DND-41 (cell line): ENCODE data around the gene CARD9.

ENCODE experiments used
- ATAC-seq: fragments of 200-7000 bp; cut with Tn5 transposase; 3 replicates; pipeline ENCODE4 v1.9.1; 2021; ENCODE audit warnings: low read depth; ENCODE audit not compliant: insufficient read depth
- DNase-seq: peaks from one replicate; pipeline ENCODE4 v3.0.0-alpha.2; 2020
- H2AFZ ChIP-seq: 2 replicates; pipeline ENCODE4 v1.6.0; 2012; ENCODE audit warnings: low read depth, low read length
- H3K27ac ChIP-seq: 2 replicates; pipeline ENCODE4 v1.5.1; 2012; ENCODE audit warnings: low read length, inconsistent platforms
- H3K27me3 ChIP-seq: fragments of 200-600 bp; sonication (generic); 2 replicates; pipeline ENCODE4 v1.6.0; 2012; ENCODE audit warnings: low read length, mild to moderate bottlenecking, inconsistent platforms; ENCODE audit not compliant: insufficient read depth, poor library complexity
- H3K36me3 ChIP-seq: 2 replicates; pipeline ENCODE4 v1.5.1; 2012; ENCODE audit warnings: low read length, inconsistent platforms; ENCODE audit not compliant: insufficient read depth
- H3K4me1 ChIP-seq: 2 replicates; pipeline ENCODE4 v1.5.1; 2012; ENCODE audit warnings: mild to moderate bottlenecking, low read length; ENCODE audit not compliant: insufficient read depth
- H3K4me2 ChIP-seq: 2 replicates; pipeline ENCODE4 v1.6.0; 2012; ENCODE audit warnings: mild to moderate bottlenecking, moderate library complexity, low read length, inconsistent platforms; ENCODE audit not compliant: insufficient read depth
- H3K4me3 ChIP-seq, 2 experiments: fragments of 200-600 bp in 1 of 2; shearing (Covaris generic) in 1 of 2; 2 replicates each; pipeline ENCODE4 v1.5.1; 2012 to 2016; ENCODE audit warnings: inconsistent platforms in 2 of 2, low read length in 2 of 2, mild to moderate bottlenecking in 2 of 2, low read depth in 1 of 2, moderate library complexity in 1 of 2
- H3K79me2 ChIP-seq: 2 replicates; pipeline ENCODE4 v1.6.0; 2012; ENCODE audit warnings: low read length, inconsistent platforms; ENCODE audit not compliant: insufficient read depth
- H3K9ac ChIP-seq: 2 replicates; pipeline ENCODE4 v1.6.0; 2012; ENCODE audit warnings: low read depth, mild to moderate bottlenecking, inconsistent platforms, low read length, moderate library complexity
- H3K9me3 ChIP-seq: 2 replicates; pipeline ENCODE4 v1.5.1; 2012; ENCODE audit warnings: low read length, moderate library complexity, mild to moderate bottlenecking, inconsistent platforms; ENCODE audit not compliant: insufficient read depth, severe bottlenecking
- H4K20me1 ChIP-seq: 2 replicates; pipeline ENCODE4 v1.6.0; 2012; ENCODE audit warnings: low read length; ENCODE audit not compliant: insufficient read depth
- EZH2 ChIP-seq: IDR thresholded peaks from 3 replicates; pipeline ENCODE4 v1.6.1; 2012; ENCODE audit warnings: borderline replicate concordance, low read depth, mild to moderate bottlenecking, moderate library complexity, low read length, inconsistent platforms; ENCODE audit not compliant: severe bottlenecking
- TF ChIP-seq, protein P1 (sequence below): IDR thresholded peaks from 2 replicates; pipeline ENCODE4 v1.5.1; 2012; ENCODE audit warnings: borderline replicate concordance, low read length, moderate library complexity, mild to moderate bottlenecking; ENCODE audit not compliant: poor library complexity, severe bottlenecking; ENCODE audit errors: extremely low read depth

The CARD9 gene

DNA sequence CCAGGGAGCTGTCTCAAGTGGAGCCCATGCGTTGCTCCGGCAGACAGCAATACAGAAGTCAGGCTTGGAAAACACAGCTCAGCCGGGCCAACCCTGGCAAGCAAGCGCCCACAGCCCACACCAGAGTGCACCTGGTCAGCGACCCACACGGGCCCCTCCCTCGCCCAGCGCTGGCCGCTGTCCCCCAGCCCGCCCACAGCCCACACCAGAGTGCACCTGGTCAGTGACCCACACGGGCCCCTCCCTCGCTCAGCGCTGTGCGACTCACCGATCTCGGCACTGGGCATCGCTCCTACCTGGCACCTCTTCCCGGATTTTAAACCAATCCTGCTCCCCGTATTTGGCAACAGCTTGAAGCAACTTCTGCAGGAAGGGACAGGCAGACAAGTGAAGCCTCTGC lies 13.7 kb upstream of the CARD9 start:
- H3K27me3 ChIP-seq = no peaks in the 10 kb centered on the region
- H3K4me3 ChIP-seq = no peak overlapping the region
- ATAC-seq = no peak
- H2AFZ ChIP-seq = no peak overlapping the region
- no peaks in the 10 kb centered on the region for H3K9me3 ChIP-seq
- no peak for TF ChIP-seq EZH2
- TF ChIP-seq, protein P1, sequence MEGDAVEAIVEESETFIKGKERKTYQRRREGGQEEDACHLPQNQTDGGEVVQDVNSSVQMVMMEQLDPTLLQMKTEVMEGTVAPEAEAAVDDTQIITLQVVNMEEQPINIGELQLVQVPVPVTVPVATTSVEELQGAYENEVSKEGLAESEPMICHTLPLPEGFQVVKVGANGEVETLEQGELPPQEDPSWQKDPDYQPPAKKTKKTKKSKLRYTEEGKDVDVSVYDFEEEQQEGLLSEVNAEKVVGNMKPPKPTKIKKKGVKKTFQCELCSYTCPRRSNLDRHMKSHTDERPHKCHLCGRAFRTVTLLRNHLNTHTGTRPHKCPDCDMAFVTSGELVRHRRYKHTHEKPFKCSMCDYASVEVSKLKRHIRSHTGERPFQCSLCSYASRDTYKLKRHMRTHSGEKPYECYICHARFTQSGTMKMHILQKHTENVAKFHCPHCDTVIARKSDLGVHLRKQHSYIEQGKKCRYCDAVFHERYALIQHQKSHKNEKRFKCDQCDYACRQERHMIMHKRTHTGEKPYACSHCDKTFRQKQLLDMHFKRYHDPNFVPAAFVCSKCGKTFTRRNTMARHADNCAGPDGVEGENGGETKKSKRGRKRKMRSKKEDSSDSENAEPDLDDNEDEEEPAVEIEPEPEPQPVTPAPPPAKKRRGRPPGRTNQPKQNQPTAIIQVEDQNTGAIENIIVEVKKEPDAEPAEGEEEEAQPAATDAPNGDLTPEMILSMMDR = no peak
- peaks cover 22% of the 10 kb centered on the region for H4K20me1 ChIP-seq
- H3K9ac ChIP-seq = no peak overlapping the region
- DNase-seq = no peak
- H3K27ac ChIP-seq = no peak overlapping the region
- H3K36me3 ChIP-seq = peaks cover 61% of the 10 kb centered on the region
- no peak overlapping the region for H3K4me2 ChIP-seq
- H3K4me1 ChIP-seq = peaks cover 13% of the 10 kb centered on the region
- no peaks in the 10 kb centered on the region for H3K79me2 ChIP-seq

DNA sequence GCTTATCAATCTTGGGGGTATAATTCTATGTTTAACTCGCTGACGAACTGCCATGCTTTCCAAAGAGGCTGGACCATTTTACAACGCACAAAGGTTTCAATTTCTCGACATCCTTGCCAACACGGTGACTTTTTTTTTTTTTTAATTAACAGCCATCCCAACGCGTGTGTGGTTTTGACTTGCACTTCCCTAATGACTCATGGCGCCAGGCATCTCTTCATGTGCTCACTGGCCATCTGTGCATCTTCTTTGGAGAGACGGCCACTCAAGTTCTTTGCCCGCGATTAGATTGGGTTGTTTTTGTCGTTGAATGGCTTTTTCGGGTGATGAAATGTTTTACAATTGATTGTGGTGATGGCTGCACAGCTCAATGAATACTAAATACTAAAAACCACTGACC lies 12.5 kb upstream of the CARD9 start:
- no peak for ATAC-seq
- Histone ChIP-seq H3K27me3 (no peaks in the 10 kb centered on the region), H3K4me3 (no peak overlapping the region), H3K4me2 (no peak overlapping the region), H2AFZ (no peak overlapping the region), H3K27ac (no peak overlapping the region), H3K9ac (no peak overlapping the region), H3K4me1 (peaks cover 13% of the 10 kb centered on the region), H3K9me3 (no peaks in the 10 kb centered on the region), H3K36me3 (peaks cover 65% of the 10 kb centered on the region), H4K20me1 (peaks cover 26% of the 10 kb centered on the region), H3K79me2 (no peaks in the 10 kb centered on the region)
- DNase-seq = no peak
- TF ChIP-seq, protein P1 = no peak
- TF ChIP-seq EZH2 = no peak

DNA sequence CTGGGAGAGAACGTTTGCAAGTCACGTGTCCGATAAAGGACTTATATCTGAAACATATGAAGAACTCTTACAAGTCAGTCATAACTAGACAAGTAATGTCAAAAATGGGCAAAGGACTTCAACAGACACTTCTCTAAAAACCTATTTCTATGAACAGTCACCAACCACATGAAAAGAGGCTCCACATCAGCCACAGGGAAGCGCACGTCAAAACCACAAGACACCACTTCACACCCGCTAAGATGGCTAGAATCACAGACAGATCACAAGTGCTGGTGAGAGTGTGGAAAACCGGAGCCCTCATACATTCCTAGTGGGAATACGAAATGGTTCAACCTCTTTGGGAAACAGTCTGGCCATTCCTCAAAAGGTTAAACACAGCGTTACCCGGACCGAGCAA lies 11.5 kb upstream of the CARD9 start:
- H3K9ac ChIP-seq = no peak overlapping the region
- H3K9me3 ChIP-seq = no peaks in the 10 kb centered on the region
- H3K4me2 ChIP-seq = no peak overlapping the region
- peaks cover 13% of the 10 kb centered on the region for H3K4me1 ChIP-seq
- ATAC-seq (peak; percentile 88), DNase-seq (peak; percentile 56)
- H4K20me1 ChIP-seq = peaks cover 25% of the 10 kb centered on the region
- no peak overlapping the region for H3K4me3 ChIP-seq
- no peak overlapping the region for H3K27ac ChIP-seq
- peaks cover 71% of the 10 kb centered on the region for H3K36me3 ChIP-seq
- TF ChIP-seq EZH2 = no peak
- TF ChIP-seq, protein P1 = no peak
- H3K27me3 ChIP-seq = no peaks in the 10 kb centered on the region
- no peaks in the 10 kb centered on the region for H3K79me2 ChIP-seq
- H2AFZ ChIP-seq = no peak overlapping the region

DNA sequence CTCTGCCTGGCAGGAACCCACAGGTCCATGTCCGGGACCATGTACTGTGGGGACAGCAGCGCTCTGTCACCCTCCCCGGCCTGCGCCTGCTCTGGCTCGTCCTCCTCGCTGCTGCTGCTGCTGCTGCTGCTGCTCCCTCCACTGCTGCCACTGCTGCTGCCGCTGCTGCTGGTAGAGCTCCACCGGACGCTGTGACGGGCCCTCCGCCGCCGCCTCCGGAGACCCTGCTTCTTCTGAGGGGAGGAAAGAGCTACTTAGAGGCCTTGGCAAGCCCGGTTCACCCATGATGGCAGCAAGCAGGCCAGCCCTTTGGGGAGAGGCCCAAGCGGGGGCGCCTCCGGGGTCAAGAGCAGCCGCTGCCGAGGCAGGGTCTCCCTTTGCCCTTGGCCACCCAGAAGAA lies 10.0 kb upstream of the CARD9 start:
- H3K4me1 ChIP-seq = peaks cover 13% of the 10 kb centered on the region
- no peak for TF ChIP-seq EZH2
- TF ChIP-seq, protein P1 = no peak
- H2AFZ ChIP-seq = no peak overlapping the region
- no peak overlapping the region for H3K4me2 ChIP-seq
- H4K20me1 ChIP-seq = peaks cover 25% of the 10 kb centered on the region
- no peak overlapping the region for H3K9ac ChIP-seq
- no peak for ATAC-seq
- H3K27me3 ChIP-seq = no peaks in the 10 kb centered on the region
- no peak overlapping the region for H3K4me3 ChIP-seq
- H3K27ac ChIP-seq = no peak overlapping the region
- no peaks in the 10 kb centered on the region for H3K79me2 ChIP-seq
- no peaks in the 10 kb centered on the region for H3K9me3 ChIP-seq
- peaks cover 68% of the 10 kb centered on the region for H3K36me3 ChIP-seq
- no peak for DNase-seq
